Psoas muscle (tissue), 8 donors: ENCODE results near the gene MESP2. TPM values are rescaled to one million over a fixed set of nuclear protein-coding genes. Genes with fewer than 3 reads are reported as not detected.

Source experiments
- ATAC-seq, 4 donors: fragments of 200-7000 bp; cut with Tn5 transposase; one replicate each; pipeline ENCODE4 v1.9.1; 2020; ENCODE audit warnings: moderate library complexity in 3 of 4, mild to moderate bottlenecking in 2 of 4
- DNase-seq, 2 donors: peaks; one replicate each; pipeline ENCODE4 v3.0.0-alpha.2; 2020
- H3K27ac ChIP-seq: fragments of 200-600 bp; one replicate; pipeline ENCODE4 v1.8.0; 2022
- H3K27me3 ChIP-seq, 3 donors: fragments of 200-600 bp in 1 of 3; one replicate each; pipeline versions ENCODE4 v1.6.1 to v1.8.0; 2013 to 2022; ENCODE audit warnings: low read length in 2 of 3, mild to moderate bottlenecking in 2 of 3, moderate library complexity in 1 of 3; ENCODE audit not compliant: insufficient read depth in 3 of 3
- H3K36me3 ChIP-seq, 2 donors: fragments of 200-600 bp in 1 of 2; one replicate each; pipeline versions ENCODE4 v1.6.1 to v1.8.0; 2013 to 2022; ENCODE audit warnings: low read depth in 1 of 2, mild to moderate bottlenecking in 1 of 2, moderate library complexity in 1 of 2; ENCODE audit not compliant: insufficient read depth in 1 of 2
- H3K4me1 ChIP-seq: fragments of 200-600 bp; one replicate; pipeline ENCODE4 v1.8.0; 2022
- H3K4me3 ChIP-seq: fragments of 200-600 bp; one replicate; pipeline ENCODE4 v1.8.0; 2022; ENCODE audit warnings: mild to moderate bottlenecking
- H3K9me3 ChIP-seq: fragments of 200-600 bp; one replicate; pipeline ENCODE4 v1.8.0; 2022
- WGBS, 3 donors: extraction: QIAGEN DNeasy Blood & Tissue Kit; methylation state at CpG; one replicate each; pipeline versions ENCODE4 v1.1.6 to v1.1.7; 2013; 5-methylcytosine and 5-hydroxymethylcytosine counted together
- intact Hi-C, 2 donors: fragments of 100-400 bp; cut with DNase I; formaldehyde crosslinking; loops; one replicate each; pipeline versions ENCODE4 v1.11.0 to v1.14.2; 2022
- polyA plus RNA-seq, 3 donors: library from polyadenylated mRNA; stranded (reverse); fragments of 200-250 nt; gene quantifications; one replicate each; pipeline ENCODE4 v1.2.3, GENCODE V29; 2013
- total RNA-seq, 4 donors: library from RNA; stranded (reverse); fragmentation: NEBNext Ultra II Directional in 2 of 4; extraction: Animal tissue kit (Norgen Biotek cat#: 25700) in 2 of 4; gene quantifications; one replicate each; pipeline versions ENCODE4 v1.2.1 to v1.2.4, GENCODE V29; 2021 to 2023
- TF ChIP-seq, protein P1 (sequence below): fragments of 200-600 bp; IDR thresholded peaks from one replicate; pipeline ENCODE4 v1.8.0; 2022; ENCODE audit warnings: antibody characterized with exemption
- donor health status: healthy with polysubstance abuse.
- donor health status: DM: no; HTN: no; CAD: no; lungs with moderate emphysema.
- donor health status: Bipolar disorder and iron deficiency.
- donor health status: healthy.
- donor health status: DM: yes; HTN: yes; CAD: no.
- donor health status: DM: no; HTN: no; CAD: no.
- donor health status: DM: no; HTN: no; CAD: no.
- donor health status: DM: yes; HTN: yes; CAD: no.

Gene MESP2
- total and polyA plus RNA-seq, 7 donors, result 0.17 to 0.38 (median 0.20) TPM; not detected in 4

DNA sequence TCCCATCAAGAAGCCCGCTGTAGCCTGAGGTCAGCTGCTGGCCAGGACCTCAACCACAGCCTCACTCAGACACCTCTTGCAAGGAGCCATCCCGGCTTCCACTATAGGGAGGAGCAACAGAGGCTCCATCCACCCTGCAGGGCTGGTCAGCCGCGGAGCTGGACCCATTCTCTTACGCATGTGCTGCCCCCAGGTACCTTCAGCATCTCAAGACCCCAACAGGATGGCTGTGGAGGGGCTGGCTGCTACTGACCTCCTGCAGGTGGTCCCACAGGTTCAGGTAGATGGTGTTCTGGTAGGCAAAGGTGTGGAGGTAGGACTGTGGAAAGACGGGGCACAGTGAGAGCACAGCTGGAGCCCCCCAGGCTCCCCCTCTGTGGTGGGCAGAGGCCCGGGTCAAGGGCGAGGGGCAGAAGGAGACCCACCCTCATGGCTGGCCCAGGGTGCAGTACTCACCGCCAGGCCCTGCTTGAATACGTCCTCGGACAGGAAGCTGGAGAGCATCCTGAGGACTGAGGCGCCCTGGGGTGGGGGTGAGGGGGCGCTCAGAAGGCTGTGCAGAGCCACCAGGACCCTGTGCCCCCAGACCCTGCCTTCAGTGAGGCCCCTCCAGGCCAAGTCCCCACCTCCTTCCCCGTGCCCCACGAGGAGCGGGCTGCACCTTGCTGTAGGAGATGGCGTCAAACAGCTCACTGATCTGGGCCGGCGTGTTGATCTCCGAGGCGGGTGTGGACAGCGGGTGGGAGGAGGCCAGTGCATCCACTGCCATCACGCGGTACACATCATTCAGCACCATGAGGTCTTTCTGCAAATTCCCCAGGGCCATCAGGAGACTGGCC, 27.1 kb downstream of the MESP2 start:
- ATAC-seq (no peak), DNase-seq (peak in 1 of 2 donors; percentile 49)
- no peak overlapping the region for H3K27ac ChIP-seq
- H3K27me3 ChIP-seq, result no peaks in the 10 kb centered on the region
- TF ChIP-seq, protein P1, sequence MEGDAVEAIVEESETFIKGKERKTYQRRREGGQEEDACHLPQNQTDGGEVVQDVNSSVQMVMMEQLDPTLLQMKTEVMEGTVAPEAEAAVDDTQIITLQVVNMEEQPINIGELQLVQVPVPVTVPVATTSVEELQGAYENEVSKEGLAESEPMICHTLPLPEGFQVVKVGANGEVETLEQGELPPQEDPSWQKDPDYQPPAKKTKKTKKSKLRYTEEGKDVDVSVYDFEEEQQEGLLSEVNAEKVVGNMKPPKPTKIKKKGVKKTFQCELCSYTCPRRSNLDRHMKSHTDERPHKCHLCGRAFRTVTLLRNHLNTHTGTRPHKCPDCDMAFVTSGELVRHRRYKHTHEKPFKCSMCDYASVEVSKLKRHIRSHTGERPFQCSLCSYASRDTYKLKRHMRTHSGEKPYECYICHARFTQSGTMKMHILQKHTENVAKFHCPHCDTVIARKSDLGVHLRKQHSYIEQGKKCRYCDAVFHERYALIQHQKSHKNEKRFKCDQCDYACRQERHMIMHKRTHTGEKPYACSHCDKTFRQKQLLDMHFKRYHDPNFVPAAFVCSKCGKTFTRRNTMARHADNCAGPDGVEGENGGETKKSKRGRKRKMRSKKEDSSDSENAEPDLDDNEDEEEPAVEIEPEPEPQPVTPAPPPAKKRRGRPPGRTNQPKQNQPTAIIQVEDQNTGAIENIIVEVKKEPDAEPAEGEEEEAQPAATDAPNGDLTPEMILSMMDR, result no peak
- 84 to 88% (median 88%) methylated on average over 19 to 24 of the region's 24 CpGs for WGBS, 3 donors
- intact Hi-C loops, result no loop called here
- no peak overlapping the region for H3K4me3 ChIP-seq
- H3K9me3 ChIP-seq, result no peaks in the 10 kb centered on the region
- no peaks in the 10 kb centered on the region for H3K36me3 ChIP-seq
- no peaks in the 10 kb centered on the region for H3K4me1 ChIP-seq

DNA sequence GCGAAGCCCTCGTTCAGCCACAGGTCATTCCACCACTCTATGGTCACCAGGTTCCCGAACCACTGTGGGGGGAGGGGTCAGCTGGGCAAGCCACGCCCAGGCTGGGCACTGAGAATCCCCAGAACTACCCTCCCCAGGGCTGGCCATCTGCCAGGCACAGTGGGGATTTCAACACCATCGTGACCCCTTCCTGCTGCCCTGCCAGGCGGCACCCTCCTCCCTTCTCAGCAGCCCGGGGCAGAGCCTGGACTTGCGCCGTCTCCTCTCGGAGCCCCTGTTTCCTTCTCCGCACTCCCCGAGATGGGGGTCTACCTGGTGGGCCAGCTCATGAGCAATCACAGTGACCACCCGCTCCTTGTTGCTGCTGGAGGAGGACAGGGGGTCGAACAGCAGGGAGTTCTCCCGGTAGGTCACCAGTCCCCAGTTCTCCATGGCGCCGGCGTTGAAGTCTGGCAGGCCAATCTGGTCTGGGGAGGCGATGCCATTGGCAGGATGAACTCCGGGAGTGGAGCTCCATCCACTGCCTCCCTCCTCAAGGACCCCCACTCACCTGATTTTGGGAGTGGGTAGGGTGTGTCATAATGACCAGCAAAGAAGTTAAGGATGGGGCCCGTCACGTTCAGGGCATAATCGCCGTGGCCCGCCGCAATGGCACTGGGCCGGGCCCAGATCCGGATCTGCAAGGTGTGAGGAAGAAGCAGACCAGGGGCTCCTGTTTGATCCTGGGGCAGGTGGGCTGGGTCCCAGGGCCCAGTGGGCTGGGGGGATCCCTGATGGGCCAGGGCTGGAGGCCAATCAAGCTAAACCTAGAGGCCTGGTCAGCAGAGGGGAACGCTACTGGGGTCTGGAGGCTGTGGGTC, 28.0 kb downstream of the MESP2 start:
- WGBS, 3 donors, result 88 to 94% (median 90%) methylated on average over 28 to 29 of the region's 29 CpGs
- DNase-seq, result peak in 1 of 2 donors; percentile 56
- ATAC-seq, result no peak
- Histone ChIP-seq H3K4me1 (no peaks in the 10 kb centered on the region), H3K9me3 (no peaks in the 10 kb centered on the region), H3K27ac (no peak overlapping the region), H3K27me3 (no peaks in the 10 kb centered on the region), H3K4me3 (no peak overlapping the region), H3K36me3 (no peaks in the 10 kb centered on the region)
- intact Hi-C loops, result no loop called here
- TF ChIP-seq, protein P1, result no peak

DNA sequence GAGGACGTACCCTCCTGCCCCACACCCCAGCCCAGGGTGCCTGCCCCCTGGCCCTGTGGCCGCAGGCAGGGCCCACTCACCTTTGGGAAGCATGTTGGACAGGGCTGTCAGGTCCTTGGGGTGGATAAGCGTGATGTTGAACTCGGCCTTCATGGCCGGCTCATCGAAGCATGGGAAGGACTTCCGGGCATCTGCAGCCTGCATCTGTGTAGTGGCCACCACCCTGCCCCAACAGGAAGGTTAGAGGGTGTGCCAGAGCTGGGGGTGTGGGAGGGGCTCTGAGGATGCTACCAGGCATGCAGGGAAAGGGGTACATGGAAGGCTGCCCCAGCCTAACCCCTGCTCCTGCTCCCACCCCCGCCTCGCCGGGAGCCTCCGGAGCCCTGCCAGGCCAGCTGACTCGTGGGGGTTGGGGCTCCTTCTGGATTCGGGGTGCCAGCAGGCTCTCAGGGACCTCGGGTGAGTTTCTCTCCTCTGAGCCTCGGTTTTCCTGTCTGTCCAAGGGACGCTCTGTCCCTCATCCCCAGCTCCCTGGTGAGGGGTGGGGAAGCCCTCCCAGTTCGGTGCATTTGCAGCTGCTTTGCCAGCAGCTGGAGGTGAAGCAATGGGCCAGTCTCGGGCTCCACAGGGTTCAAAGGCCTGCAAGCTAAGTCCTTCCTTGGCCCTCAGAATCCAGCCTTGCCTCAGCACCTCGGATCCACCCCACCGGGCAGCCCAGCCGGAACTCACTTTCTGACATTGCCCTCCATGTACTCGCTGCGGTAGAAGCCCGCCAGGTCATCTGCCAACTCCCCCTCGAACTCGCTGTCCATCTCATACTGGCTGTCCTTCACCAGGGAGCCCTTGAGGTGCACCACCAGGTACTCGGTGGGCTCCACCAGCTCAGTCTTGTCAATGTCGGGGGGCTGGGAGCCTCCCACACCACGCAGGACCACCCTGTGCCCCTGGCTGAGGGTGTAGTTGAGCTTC, 29.4 kb downstream of the MESP2 start:
- Histone ChIP-seq H3K27ac (no peak overlapping the region), H3K9me3 (no peaks in the 10 kb centered on the region), H3K36me3 (no peaks in the 10 kb centered on the region), H3K4me3 (no peak overlapping the region), H3K27me3 (no peaks in the 10 kb centered on the region), H3K4me1 (no peaks in the 10 kb centered on the region)
- WGBS, 3 donors, result 82 to 86% (median 85%) methylated on average over 29 of the region's 29 CpGs
- ATAC-seq (no peak), DNase-seq (peak in 1 of 2 donors; percentile 42)
- intact Hi-C loops, result no loop called here
- TF ChIP-seq, protein P1, result no peak

DNA sequence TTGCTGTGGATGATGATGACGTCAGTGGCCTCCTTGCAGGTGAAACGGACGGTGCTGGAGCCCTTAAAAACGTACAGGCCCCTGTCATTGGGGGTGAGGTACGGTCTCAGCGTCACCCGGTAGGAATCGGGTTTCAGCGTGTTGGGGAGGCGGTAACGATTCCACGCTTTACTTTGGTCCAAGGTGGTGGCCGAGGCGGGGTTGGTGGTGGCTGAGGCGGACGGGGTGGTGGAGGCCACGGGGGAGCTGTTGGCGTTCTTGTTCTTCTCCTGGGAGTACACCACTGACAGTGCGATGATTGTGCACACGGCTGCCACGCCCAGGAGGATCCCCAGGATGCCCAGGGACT, 30.1 kb downstream of the MESP2 start:
- Histone ChIP-seq H3K27me3 (no peaks in the 10 kb centered on the region), H3K4me1 (no peaks in the 10 kb centered on the region), H3K27ac (no peak overlapping the region), H3K9me3 (no peaks in the 10 kb centered on the region), H3K36me3 (no peaks in the 10 kb centered on the region), H3K4me3 (no peak overlapping the region)
- DNase-seq, result peak in 1 of 2 donors; percentile 43
- TF ChIP-seq, protein P1, result no peak
- intact Hi-C loops, result no loop called here
- no peak for ATAC-seq
- 70 to 76% (median 73%) methylated on average over 21 of the region's 21 CpGs for WGBS, 3 donors
